OCI-LY3 (cell line): Measurements from ENCODE around the gene PHLDB2.

Experiments used
- H2AFZ ChIP-seq: fragments of 200-600, 300-600 bp; shearing (Covaris generic); 2 replicates; pipeline ENCODE4 v1.6.0; 2014; ENCODE audit warnings: antibody characterized with exemption, low read depth, low read length
- H3K27ac ChIP-seq: fragments of 200-600, 300-600 bp; sonication (generic); 2 replicates; pipeline ENCODE4 v1.5.1; 2014; ENCODE audit warnings: mild to moderate bottlenecking, low read length, moderate library complexity, mixed read lengths
- H3K27me3 ChIP-seq: fragments of 200-600, 300-600 bp; sonication (generic); 2 replicates; pipeline ENCODE4 v1.6.1; 2014; ENCODE audit warnings: low read depth, low read length, mixed read lengths
- H3K36me3 ChIP-seq: fragments of 200-600, 300-600 bp; sonication (generic); replicated peaks from 2 replicates; pipeline ENCODE3; 2014; ENCODE audit warnings: low read depth, low read length, mixed read lengths
- H3K4me1 ChIP-seq: fragments of 300-600, 200-600 bp; sonication (generic); 2 replicates; pipeline ENCODE4 v1.6.1; 2014; ENCODE audit warnings: low read length, mixed read lengths
- H3K4me2 ChIP-seq: fragments of 200-600, 300-600 bp; sonication (generic); 2 replicates; pipeline ENCODE4 v1.6.1; 2014; ENCODE audit warnings: low read length, mixed read lengths
- H3K4me3 ChIP-seq: fragments of 300-600, 200-600 bp; sonication (generic); 2 replicates; pipeline ENCODE4 v1.5.1; 2014; ENCODE audit warnings: antibody characterized with exemption, mild to moderate bottlenecking, low read length, moderate library complexity
- H3K79me2 ChIP-seq: fragments of 300-600, 200-600 bp; shearing (Covaris generic); 2 replicates; pipeline ENCODE4 v1.6.1; 2014; ENCODE audit warnings: mild to moderate bottlenecking, low read length, mixed read lengths
- H3K9ac ChIP-seq: fragments of 300-600, 200-600 bp; shearing (Covaris generic); 2 replicates; pipeline ENCODE4 v1.6.0; 2014; ENCODE audit warnings: mild to moderate bottlenecking, low read length, moderate library complexity
- H3K9me3 ChIP-seq: fragments of 200-600, 300-600 bp; shearing (Covaris generic); 2 replicates; pipeline ENCODE4 v1.6.1; 2014; ENCODE audit warnings: low read length, mixed read lengths; ENCODE audit not compliant: insufficient read depth
- H4K20me1 ChIP-seq: fragments of 200-600, 300-600 bp; sonication (generic); 2 replicates; pipeline ENCODE4 v1.6.1; 2016; ENCODE audit warnings: low read length, mixed read lengths; ENCODE audit not compliant: insufficient read depth
- CTCF ChIP-seq: fragments of 200-600, 300-600 bp; sonication (generic); IDR thresholded peaks from 2 replicates; pipeline ENCODE4 v1.5.1; 2014; ENCODE audit warnings: antibody characterized with exemption, low read length, low read depth
- EZH2phosphoT487 ChIP-seq: fragments of 200-600 bp; shearing (Covaris generic); IDR thresholded peaks from 2 replicates; pipeline ENCODE4 v1.6.1; 2018; ENCODE audit warnings: antibody characterized with exemption, mixed run types, low read depth

The PHLDB2 gene

GRCh38 chr3:111884411-111885018 lies 25.4 kb downstream of the PHLDB2 start:
- TF ChIP-seq CTCF (no peak), EZH2phosphoT487 (no peak)
- Histone ChIP-seq H3K27me3 (no peaks in the 10 kb centered on the region), H3K36me3 (no peaks in the 10 kb centered on the region), H4K20me1 (no peaks in the 10 kb centered on the region), H3K4me1 (peaks cover 6% of the 10 kb centered on the region; the same call in 1 of the 2 replicates), H3K9ac (no peak overlapping the region), H2AFZ (no peak overlapping the region), H3K4me3 (no peak overlapping the region), H3K4me2 (no peak overlapping the region), H3K79me2 (no peaks in the 10 kb centered on the region), H3K27ac (no peak overlapping the region), H3K9me3 (no peaks in the 10 kb centered on the region)

GRCh38 chr3:111885578-111885977 lies 26.5 kb downstream of the PHLDB2 start:
- no peaks in the 10 kb centered on the region for H4K20me1 ChIP-seq
- no peaks in the 10 kb centered on the region for H3K79me2 ChIP-seq
- no peak for TF ChIP-seq CTCF
- no peak for TF ChIP-seq EZH2phosphoT487
- no peak overlapping the region for H3K27ac ChIP-seq
- H3K9ac ChIP-seq, result no peak overlapping the region
- H3K4me2 ChIP-seq, result no peak overlapping the region
- H3K27me3 ChIP-seq, result no peaks in the 10 kb centered on the region
- no peaks in the 10 kb centered on the region for H3K9me3 ChIP-seq
- H3K36me3 ChIP-seq, result no peaks in the 10 kb centered on the region
- H3K4me1 ChIP-seq, result peaks cover 6% of the 10 kb centered on the region; the same call in 1 of the 2 replicates
- H3K4me3 ChIP-seq, result no peak overlapping the region
- no peak overlapping the region for H2AFZ ChIP-seq

GRCh38 chr3:111890051-111890580 lies 31.1 kb downstream of the PHLDB2 start:
- no peak overlapping the region for H3K4me2 ChIP-seq

GRCh38 chr3:111892070-111892469 lies 33.0 kb downstream of the PHLDB2 start:
- H3K4me3 ChIP-seq, result no peak overlapping the region
- TF ChIP-seq CTCF (no peak), EZH2phosphoT487 (no peak)
- no peaks in the 10 kb centered on the region for H4K20me1 ChIP-seq
- H2AFZ ChIP-seq, result no peak overlapping the region
- no peaks in the 10 kb centered on the region for H3K27me3 ChIP-seq
- no peaks in the 10 kb centered on the region for H3K79me2 ChIP-seq
- H3K36me3 ChIP-seq, result no peaks in the 10 kb centered on the region
- H3K27ac ChIP-seq, result no peak overlapping the region
- H3K9ac ChIP-seq, result no peak overlapping the region
- H3K4me2 ChIP-seq, result no peak overlapping the region
- no peaks in the 10 kb centered on the region for H3K9me3 ChIP-seq
- H3K4me1 ChIP-seq, result no peaks in the 10 kb centered on the region

More at GRCh38 chr3:111890051-111890580, 31.1 kb downstream of the PHLDB2 start:
- Histone ChIP-seq H3K36me3 (no peaks in the 10 kb centered on the region), H3K9ac (no peak overlapping the region), H3K9me3 (no peaks in the 10 kb centered on the region), H2AFZ (no peak overlapping the region), H4K20me1 (no peaks in the 10 kb centered on the region), H3K4me1 (no peaks in the 10 kb centered on the region), H3K27ac (no peak overlapping the region), H3K27me3 (no peaks in the 10 kb centered on the region), H3K4me3 (no peak overlapping the region), H3K79me2 (no peaks in the 10 kb centered on the region)
- no peak for TF ChIP-seq CTCF
- TF ChIP-seq EZH2phosphoT487, result no peak
